HG02981 (cell line): Measurements from ENCODE around the gene EOLA2.
A peak's percentile ranks its signal among the peaks of the same experiment; 100 is the strongest.
"Not testable (repeated sequence)": the region's sequence is repeated elsewhere in the genome, so short reads cannot be mapped to it uniquely, and the experiment has no call there.

Experiments used
- ATAC-seq: cut with Tn5 transposase; IDR thresholded peaks from one replicate; pipeline ENCODE4 v1.9.1; 2021; ENCODE audit warnings: mild to moderate bottlenecking, moderate library complexity; ENCODE audit not compliant: unreplicated experiment

EOLA2 gene

GRCh38 chrX:149933547-149933946, 4.7 kb downstream of the EOLA2 start:
- ATAC-seq = not testable (repeated sequence)

GRCh38 chrX:149932970-149933369, 5.3 kb downstream of the EOLA2 start:
- ATAC-seq = not testable (repeated sequence)

- not testable (repeated sequence) for ATAC-seq
Measured at GRCh38 chrX:149932150-149932549, 6.1 kb downstream of the EOLA2 start.

DNA sequence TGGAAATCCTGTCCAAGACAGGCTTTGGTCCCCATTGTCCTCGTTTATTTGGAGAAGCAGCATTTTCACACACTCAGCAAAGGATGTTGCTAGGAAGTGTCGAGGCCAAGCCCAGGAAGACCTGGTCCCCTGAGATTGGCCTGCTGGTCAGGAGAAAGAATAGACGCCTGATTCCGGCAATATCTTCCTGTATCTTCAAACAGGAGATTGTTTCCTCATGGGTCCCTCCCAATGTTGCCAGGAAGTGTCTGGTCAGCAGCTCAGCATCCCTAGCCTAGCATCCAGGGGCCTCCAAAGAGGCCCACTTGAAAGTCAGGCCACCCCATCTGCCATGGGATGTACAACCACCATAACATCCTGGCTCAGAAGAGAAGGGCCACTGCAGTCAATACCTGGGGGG, 6.9 kb downstream of the EOLA2 start:
- ATAC-seq = not testable (repeated sequence)

GRCh38 chrX:149929400-149929799, 8.9 kb downstream of the EOLA2 start, which contains the start of gene HSFX4:
Gene HSFX4, plus strand, starts transcription at chrX:149929573. Its CDS starts 72 bp downstream, at chrX:149929645.
- not testable (repeated sequence) for ATAC-seq

DNA sequence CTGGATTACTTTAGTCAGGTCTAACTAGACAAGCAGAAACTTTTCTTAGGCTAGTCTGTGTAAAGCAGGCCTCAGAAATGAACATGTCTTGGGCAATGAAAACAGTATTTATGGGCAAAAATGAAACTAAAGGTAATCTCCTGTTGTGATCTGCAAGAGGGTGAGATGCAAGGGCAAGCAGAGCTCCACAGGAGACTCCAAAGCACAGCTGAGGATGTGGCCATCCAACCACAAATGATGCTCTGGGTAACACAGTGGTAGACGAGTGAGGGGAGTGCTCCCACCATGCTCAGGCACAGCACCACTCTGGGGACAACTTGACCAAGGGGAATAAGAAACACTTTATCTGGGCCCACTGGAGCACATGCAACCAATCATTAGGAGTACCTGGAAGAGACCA, 9.7 kb downstream of the EOLA2 start:
- ATAC-seq = not testable (repeated sequence)

DNA sequence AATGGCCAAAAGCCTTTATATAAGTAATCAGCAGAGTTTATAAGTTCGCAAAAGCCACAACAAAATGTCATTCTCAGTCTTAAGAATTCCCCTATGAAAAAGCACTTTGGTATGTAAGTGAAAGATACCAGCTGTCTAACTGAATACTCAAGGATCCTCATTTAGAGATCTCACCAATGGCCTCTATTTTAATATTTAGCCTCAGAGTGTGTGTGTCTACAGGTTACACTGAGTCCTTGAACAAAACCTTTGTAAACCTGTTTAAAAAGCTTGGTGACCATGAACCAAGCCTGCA, 10.4 kb downstream of the EOLA2 start:
- not testable (repeated sequence) for ATAC-seq

DNA sequence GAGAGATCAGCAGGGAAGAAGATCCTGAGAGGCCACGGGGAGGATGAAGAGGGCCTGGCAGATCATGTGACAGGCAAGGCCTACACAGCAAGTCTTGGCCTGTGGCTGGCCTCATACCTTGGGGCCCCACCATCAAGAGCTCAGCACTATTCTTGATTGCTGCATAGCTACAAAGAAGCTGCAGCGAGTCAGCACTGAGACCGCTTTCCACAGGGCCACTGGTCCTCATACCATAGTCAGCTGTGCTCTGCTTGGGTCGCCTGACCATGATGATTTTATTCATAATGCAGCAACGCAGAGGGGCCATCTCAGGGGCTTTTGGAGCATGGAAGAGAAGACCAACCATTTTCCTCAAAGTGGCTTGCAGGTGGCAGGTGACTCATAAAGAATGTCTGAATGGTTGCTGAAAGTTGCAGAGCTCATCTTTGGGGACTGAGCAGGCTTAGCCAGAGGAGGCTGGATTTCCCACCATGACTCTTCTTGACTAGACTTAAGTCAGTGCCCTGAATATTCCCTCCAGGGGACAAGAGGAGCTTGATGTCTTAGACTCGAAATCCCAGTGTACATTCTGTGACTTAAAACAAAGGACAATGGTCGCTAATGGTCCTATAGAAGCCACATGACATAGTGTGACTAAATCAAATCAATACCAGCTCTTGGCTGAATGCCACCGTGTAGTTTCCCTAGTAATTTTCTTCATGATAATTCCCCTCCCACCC, 10.9 kb downstream of the EOLA2 start:
- not testable (repeated sequence) for ATAC-seq

DNA sequence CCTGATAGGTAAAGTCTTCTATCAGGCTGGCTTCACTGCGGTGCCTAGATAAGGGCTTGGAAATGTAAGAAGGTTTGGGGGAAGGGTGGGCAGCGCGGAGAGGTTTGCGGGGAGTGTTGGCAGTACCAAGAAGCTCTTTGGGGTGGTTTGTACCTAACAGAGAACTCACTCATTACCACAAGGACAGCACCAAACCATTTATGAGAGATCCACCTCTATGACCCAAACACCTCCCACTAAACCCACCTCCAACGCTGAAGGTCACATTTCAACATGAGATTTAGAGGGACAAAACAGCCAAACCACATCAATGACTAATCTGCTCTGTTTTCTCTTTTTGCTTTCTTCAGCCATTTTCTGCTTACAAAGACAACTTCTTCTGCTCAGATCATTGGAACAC, 13.9 kb downstream of the EOLA2 start:
- not testable (repeated sequence) for ATAC-seq

GRCh38 chrX:149923836-149924235, 14.5 kb downstream of the EOLA2 start:
- ATAC-seq = not testable (repeated sequence)

DNA sequence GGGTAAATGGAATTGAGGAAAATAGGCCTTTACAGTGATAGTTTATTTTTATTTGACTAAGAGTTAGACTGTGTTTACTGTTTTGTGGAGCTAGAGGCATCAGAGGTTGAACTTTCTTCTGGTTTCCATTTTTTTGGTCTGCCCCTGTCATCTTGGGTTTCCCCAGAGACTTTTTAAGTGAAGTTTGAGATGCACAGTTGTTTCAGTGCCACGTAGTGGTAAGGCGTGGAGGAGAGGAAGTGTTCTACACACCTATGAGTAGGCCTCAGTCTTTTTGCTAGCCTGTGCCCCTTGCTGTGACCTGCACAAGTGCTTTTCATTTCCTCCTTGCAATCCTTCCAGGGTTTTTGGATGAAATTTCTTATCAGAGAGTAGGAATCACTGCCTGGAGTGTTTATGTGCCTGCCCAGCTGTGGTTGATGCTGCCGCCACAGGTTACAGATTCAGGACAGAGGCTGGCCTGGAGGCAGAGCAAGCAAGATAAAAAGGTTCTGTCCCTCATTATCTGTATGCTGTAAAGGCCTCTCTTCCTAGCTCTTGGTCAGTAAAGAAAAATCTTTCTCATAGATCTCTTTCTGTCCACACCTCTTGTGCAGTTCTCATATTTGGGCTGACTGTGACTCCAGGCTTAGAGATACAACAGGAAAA, 21.4 kb downstream of the EOLA2 start:
- ATAC-seq = peak; percentile 80

DNA sequence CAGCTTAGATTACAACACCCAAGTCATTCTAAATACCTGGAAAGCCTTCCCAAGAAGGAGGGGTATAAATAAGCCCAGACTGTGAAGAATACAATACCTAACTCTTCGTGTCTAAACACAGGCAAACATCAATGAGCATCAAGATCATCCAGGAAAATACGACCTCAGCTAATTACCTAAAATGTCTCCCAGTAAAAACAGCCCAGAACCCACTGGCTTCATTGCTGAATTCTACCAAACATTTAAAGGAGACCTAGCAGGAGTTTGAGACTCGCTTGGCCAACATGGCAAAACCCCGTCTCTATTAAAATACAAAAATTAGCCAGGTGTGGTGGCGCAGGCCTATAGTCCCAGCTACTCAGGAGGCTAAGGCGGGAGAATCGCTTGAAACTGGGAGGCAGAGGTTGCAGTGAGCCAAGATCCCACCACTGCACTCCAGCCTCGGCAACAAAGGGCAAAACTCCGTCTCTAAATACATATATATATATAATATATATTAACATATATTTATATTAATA, 28.1 kb downstream of the EOLA2 start:
- no peak for ATAC-seq

DNA sequence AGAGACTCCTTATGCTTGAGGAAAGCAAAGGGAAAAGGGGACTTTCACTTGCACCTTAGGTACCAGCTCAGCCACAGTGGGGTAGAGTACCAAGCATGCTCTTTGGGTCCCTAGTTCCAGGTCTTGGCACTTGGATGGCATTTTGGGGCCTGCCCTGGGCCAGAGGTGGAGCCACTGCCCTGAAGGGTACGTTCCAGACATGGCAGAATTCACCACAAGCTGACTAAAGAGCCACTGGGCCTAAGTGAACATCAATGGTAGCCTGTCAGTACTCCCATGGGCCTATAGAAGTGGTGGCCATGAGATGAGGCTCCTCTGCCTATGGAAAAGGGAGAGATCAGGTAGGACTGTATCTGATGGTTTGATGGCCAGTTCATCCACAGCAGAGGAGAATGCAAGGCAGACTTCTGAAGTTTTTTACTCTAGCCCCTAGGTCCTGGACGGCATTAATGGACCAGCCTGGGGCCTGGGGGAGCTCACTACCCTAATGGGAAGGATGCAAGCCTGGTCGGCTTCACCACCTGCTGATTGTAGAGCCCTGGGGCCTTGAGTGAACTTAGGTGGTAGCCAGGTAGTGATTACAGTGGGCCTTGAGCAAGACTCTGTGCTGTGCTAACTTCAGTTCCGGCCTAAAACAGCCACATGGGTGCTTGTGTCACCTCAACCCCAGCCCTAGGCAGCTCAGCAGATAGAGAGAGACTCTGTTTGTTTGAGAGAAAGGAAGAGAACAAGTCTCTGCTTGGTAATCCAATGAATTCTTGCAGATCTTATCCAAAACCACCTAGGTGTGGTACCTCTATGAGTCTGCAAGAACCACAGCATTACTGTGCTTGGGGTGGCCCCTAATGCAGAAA, 28.7 kb downstream of the EOLA2 start:
- no peak for ATAC-seq

DNA sequence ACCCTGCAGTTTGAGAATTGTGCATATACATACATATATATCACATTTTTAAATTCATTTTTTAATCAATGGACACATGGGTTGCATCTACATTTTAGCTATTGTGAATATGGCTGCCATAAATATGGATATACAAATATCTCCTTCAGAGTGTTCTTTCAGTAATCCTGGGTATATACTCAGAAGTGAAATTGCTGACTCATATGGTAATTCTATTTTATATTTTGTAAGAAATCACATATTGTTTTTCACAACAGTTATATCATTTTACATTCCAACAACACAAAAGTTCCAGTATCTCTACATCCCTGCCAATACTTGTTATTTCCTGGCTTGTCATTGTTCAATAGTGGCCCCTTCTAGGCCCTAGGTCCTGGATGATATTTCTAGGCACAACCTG, 29.6 kb downstream of the EOLA2 start:
- no peak for ATAC-seq

DNA sequence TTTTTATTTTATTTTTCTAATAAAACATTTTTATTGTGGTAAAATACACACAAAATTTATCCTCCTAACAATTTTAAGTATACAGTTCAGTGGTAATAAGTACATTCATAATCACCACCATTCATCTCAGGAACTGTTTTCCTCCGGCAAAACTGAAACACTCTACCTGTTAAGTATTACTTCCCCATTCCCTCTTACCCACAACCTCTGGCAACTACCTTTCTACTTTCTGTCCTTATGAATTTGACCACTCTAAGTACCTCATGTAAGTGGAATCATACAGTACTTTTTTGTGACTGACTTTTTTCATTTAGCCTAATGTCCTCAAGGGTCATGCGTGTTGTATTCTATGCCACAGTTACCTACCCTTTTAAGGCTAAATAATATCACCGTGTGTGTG, 30.0 kb downstream of the EOLA2 start:
- ATAC-seq = peak; percentile 46

DNA sequence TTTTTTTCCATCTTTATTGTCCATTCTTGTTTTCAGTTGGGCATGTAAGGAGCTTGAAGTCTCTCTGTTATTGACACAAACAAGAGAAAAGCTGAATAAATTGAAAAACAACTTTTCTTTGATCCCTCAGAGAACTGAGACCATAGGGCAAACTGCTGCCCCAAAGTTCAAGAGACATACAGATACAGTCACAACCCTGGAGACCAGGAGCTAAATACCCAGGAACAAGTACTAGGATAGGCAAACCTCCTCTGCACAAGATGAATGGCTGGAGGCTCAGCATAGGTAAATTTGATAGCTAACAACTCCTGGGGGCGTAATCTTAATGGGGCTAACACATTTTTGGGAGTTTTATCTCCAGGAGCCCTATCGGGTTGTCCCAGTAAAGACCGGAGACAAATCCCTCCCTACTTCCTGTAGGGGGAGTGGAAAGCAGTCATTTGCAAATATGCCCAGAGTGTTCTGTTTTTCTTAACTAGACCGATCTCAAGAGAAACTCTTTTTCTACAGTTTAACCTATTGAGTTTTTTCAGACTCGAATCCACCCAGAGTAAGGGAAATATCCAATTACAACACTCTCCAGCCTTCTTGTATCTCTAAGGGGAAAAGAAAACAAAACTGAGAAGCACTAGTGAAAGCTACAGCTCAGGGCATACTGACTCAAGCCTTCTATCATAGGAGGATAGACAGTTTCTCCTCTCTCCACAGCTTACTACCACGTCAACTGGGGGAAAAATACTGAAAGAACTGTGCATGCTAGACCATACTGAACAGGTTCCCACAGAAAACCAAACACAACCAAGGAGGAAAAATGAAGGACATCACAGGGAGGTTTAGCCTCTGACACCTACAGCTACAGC, 34.2 kb downstream of the EOLA2 start:
- ATAC-seq = peak; percentile 84

DNA sequence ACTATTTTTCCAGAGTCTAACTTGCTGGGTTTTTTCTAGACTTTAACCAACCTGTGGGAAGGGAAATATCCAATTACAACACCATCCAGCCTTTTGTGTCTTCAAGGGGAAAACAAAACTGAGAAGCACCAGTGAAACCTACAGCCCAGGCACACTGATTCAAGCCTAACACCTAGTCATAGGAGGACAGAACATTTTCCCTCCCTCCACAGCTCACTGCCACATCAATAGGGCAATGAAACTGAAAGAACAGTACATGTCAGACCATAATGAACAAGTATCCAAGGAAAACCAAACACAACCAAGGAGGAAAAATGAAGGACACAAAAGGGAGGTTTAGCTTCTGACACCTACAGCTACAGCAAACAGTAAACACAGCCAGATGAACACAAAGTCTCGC, 39.7 kb downstream of the EOLA2 start:
- ATAC-seq = no peak

DNA sequence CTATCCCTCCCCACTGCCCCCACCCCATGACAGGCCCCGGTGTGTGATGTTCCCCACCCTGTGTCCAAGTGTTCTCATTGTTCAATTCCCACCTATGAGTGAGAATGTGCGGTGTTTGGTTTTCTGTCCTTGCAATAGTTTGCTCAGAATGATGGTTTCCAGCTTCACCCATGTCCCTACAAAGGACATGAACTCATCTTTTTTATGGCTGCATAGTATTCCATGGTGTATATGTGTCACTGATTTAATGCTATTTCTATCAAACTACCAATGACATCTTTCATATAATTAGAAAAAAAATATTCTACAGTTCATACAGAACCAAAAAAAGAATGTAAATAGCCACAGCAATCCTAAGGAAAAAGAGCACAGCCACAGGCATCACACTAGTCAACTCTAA, 47.5 kb downstream of the EOLA2 start:
- not testable (repeated sequence) for ATAC-seq
